ENCODE measurements around the gene PRKCI. TPM values are rescaled to one million over a fixed set of nuclear protein-coding genes. Genes with fewer than 3 reads are reported as not detected.

The PRKCI gene
- polyA plus RNA-seq, 2 of the 4 experiments (the other 2 are of a cell fraction): 19.2 to 52.6 TPM

GRCh38 chr3:170322566-170323269 lies 100.5 kb downstream of the PRKCI start:
- H3K9me3 ChIP-seq: no peaks in the 10 kb centered on the region
- ChIA-PET POLR2A (interaction anchor here (1.1 kb wide), 1 partner anchor 34 kb away, joined by 3 read pairs; no protein-coding TSS in a partner anchor), CTCF (interaction anchor here (1.3 to 1.4 kb wide), 2 partner anchors 14 to 34 kb away, joined by 3 to 4 read pairs; no protein-coding TSS in a partner anchor)
- 78% methylated on average over 10 of the region's 10 CpGs for whole genome bisulfite sequencing (ENCODE audit: missing lambda C conversion rate)
- 0 out of 6 replicates have a peak overlapping the region, but pooled peaks of 1 of the 2 experiments have one; percentile 11 for H3K27ac ChIP-seq
- ATAC-seq (no peak; a peak in 1 of 6 replicates), FAIRE-seq (no peak), DNase-seq (ENCODE audit: low read depth in 1 of 2, low spot score in 1 of 2) (no peak)
- no peak overlapping the region for H3K4me3 ChIP-seq
- peak; percentile 24 for TF ChIP-seq MAFK (IDR thresholded peaks at IDR 0.05; ENCODE audit: partially characterized antibody)
- no peak for TF ChIP-seq PBX3 (IDR thresholded peaks at IDR 0.05)
- no peak overlapping the region for H3K4me2 ChIP-seq
- no peaks in the 10 kb centered on the region; the same call in 2 of the 3 replicates for H3K4me1 ChIP-seq

GRCh38 chr3:170323331-170323730 lies 101.1 kb downstream of the PRKCI start:
- H3K4me3 ChIP-seq: no peak overlapping the region
- no peak for DNase-seq (ENCODE audit: low read depth in 1 of 2, low spot score in 1 of 2)
- no peak for TF ChIP-seq CHD2 (IDR thresholded peaks at IDR 0.05; ENCODE audit: low read length, partially characterized antibody)
- no peak for TF ChIP-seq ZC3H11A (IDR thresholded peaks at IDR 0.05)
- no peak for TF ChIP-seq EHF (CRISPR knock-in tag; IDR thresholded peaks at IDR 0.05)
- no peak for TF ChIP-seq CHD4 (IDR thresholded peaks at IDR 0.05; ENCODE audit: borderline replicate concordance)
- no peak for TF ChIP-seq EP300 (IDR thresholded peaks at IDR 0.05)
- no peak for TF ChIP-seq CBX2 (IDR thresholded peaks at IDR 0.05; ENCODE audit: borderline replicate concordance, low read depth)
- no peak for TF ChIP-seq USF2 (IDR thresholded peaks at IDR 0.05)
- no peak for TF ChIP-seq CTCF (IDR thresholded peaks at IDR 0.05)
- no peak for TF ChIP-seq POLR2A (IDR thresholded peaks at IDR 0.05; ENCODE audit: low read length)
- no peak for TF ChIP-seq CBX8 (IDR thresholded peaks at IDR 0.05)
- 85% methylated on average over 6 of the region's 6 CpGs for whole genome bisulfite sequencing (ENCODE audit: missing lambda C conversion rate)
- peak in 1 of 2 experiments; percentile 48; a peak in 3 of 6 replicates for ATAC-seq
- ChIA-PET CTCF (interaction anchor here (1.3 to 2.6 kb wide), 2 partner anchors 13 to 34 kb away, joined by 3 to 8 read pairs; partner anchors contain the start of gene SKIL), POLR2A (interaction anchor here (1.1 kb wide), 1 partner anchor 33 kb away, joined by 3 read pairs; no protein-coding TSS in a partner anchor)
- no peaks in the 10 kb centered on the region for H3K4me1 ChIP-seq
- no peak overlapping the region for H3K4me2 ChIP-seq
- H3K27ac ChIP-seq: no peak overlapping the region
- no peak for FAIRE-seq
- no peaks in the 10 kb centered on the region for H3K9me3 ChIP-seq

- peaks cover 2% of the 10 kb centered on the region; the same call in 1 of the 3 replicates for H3K4me1 ChIP-seq
- WGBS (ENCODE audit: missing lambda C conversion rate): 73% methylated on average over 3 of the region's 3 CpGs
- no peak for TF ChIP-seq CBX2 (IDR thresholded peaks at IDR 0.05; ENCODE audit: borderline replicate concordance, low read depth)
- POLR2A ChIA-PET: no interaction called here
- FAIRE-seq: no peak
- DNase-seq (ENCODE audit: low read depth in 1 of 2, low spot score in 1 of 2): no peak
- CTCF ChIA-PET: interaction anchor here (0.7 to 2.6 kb wide), 8 partner anchors 10 to 89 kb away, joined by 3 to 8 read pairs (median 3); partner anchors contain the start of gene SKIL
- no peaks in the 10 kb centered on the region for H3K9me3 ChIP-seq
- no peak overlapping the region for H3K4me3 ChIP-seq
- peak in 1 of 2 experiments; percentile 39; a peak in 2 of 6 replicates for ATAC-seq
- H3K27ac ChIP-seq: no peak overlapping the region
- H3K4me2 ChIP-seq: no peak overlapping the region
These were observed 102.7 kb downstream of the PRKCI start for GRCh38 chr3:170324962-170325361.

GRCh38 chr3:170327040-170327808 lies 105.0 kb downstream of the PRKCI start:
- H3K4me1 ChIP-seq: peaks cover 19% of the 10 kb centered on the region
- H3K9me3 ChIP-seq: no peaks in the 10 kb centered on the region
- ATAC-seq (no peak), DNase-seq (ENCODE audit: low read depth in 1 of 2, low spot score in 1 of 2) (no peak), FAIRE-seq (no peak)
- no peak overlapping the region for H3K27ac ChIP-seq
- no peak overlapping the region for H3K4me2 ChIP-seq
- WGBS (ENCODE audit: missing lambda C conversion rate): 87% methylated on average over 19 of the region's 24 CpGs
- ChIA-PET CTCF (interaction anchor here (1.3 kb wide), 1 partner anchor 10 kb away, joined by 6 read pairs; no protein-coding TSS in a partner anchor), POLR2A (no interaction called here)
- H3K4me3 ChIP-seq: no peak overlapping the region
- no peak for TF ChIP-seq RCOR1 (IDR thresholded peaks at IDR 0.05; ENCODE audit: low read depth, low read length)

Measured in A549 (cell line).